K562 (cell line): ENCODE data around the gene RBPJ. TPM values are rescaled to one million over a fixed set of nuclear protein-coding genes. Genes with fewer than 3 reads are reported as not detected.

Experiments used
- ATAC-seq: fragments of 200-7000 bp; cut with Tn5 transposase; 3 replicates; pipeline ENCODE4 v1.9.1; 2020; ENCODE audit warnings: moderate library complexity
- BruUV-seq: library from RNA; stranded (reverse); fragments of 400-500 nt; replicated peaks from 2 replicates; lab custom pipeline; 2021; lab: Mats Ljungman, UMichigan
- CTCF ChIA-PET: fragments of 300-600 bp; formaldehyde crosslinking; extraction: SDS; loops from one replicate; lab custom pipeline; 2021; ENCODE audit warnings: low intra/inter-chr PET ratio; lab: Yijun Ruan, JAX
- POLR2A ChIA-PET: fragments of 300-600, 350-650 bp; sonication (Branson Sonifier 250); formaldehyde crosslinking; extraction: SDS; loops from one replicate; lab custom pipeline; 2021; ENCODE audit warnings: antibody characterized with exemption, inconsistent platforms; lab: Yijun Ruan, JAX
- DNase-seq, 4 experiments: peaks; one replicate each; pipeline versions ENCODE4 v3.0.0 to v3.0.0-alpha.2; 2011 to 2018; ENCODE audit warnings: low spot score in 3 of 4, mixed read lengths in 3 of 4; ENCODE audit errors: extremely low read depth in 1 of 4
- FAIRE-seq: peaks from 2 replicates; lab custom pipeline; 2011; peaks lifted over from hg19 to GRCh38; lab: Jason Lieb, UNC
- H2AFZ ChIP-seq: 2 replicates; pipeline ENCODE4 v1.6.0; 2011; ENCODE audit warnings: low read depth, low read length, control low read depth, inconsistent platforms
- H3K27ac ChIP-seq: fragments of 200-600 bp; 3 replicates; pipeline ENCODE4 v1.8.0; 2011; ENCODE audit warnings: low read depth, mild to moderate bottlenecking, control low read depth, inconsistent platforms, low read length, moderate library complexity, mixed read lengths; ENCODE audit errors: extremely low read depth
- H3K27me3 ChIP-seq, 2 experiments: fragments of 300-600 bp in 1 of 2; 2 replicates in 1 of 2; 3 replicates in 1 of 2; pipeline versions ENCODE4 v1.6.0 to v1.8.0; 2011; ENCODE audit warnings: inconsistent platforms in 2 of 2, low read length in 2 of 2, mild to moderate bottlenecking in 1 of 2, mixed read lengths in 1 of 2, moderate library complexity in 1 of 2; ENCODE audit not compliant: control insufficient read depth in 2 of 2, insufficient read depth in 2 of 2
- H3K36me3 ChIP-seq: fragments of 300-600 bp; 3 replicates; pipeline ENCODE4 v1.8.0; 2011; ENCODE audit warnings: mild to moderate bottlenecking, low read length, inconsistent platforms; ENCODE audit not compliant: control insufficient read depth, insufficient read depth
- H3K4me1 ChIP-seq, 2 experiments: fragments of 200-600 bp in 1 of 2; replicated peaks in 1 of 2; 2 replicates in 1 of 2; 3 replicates in 1 of 2; pipeline versions ENCODE4 v1.5.1 to v1.8.0; 2011; ENCODE audit warnings: inconsistent platforms in 2 of 2, low read length in 2 of 2, mild to moderate bottlenecking in 1 of 2, mixed read lengths in 1 of 2, moderate library complexity in 1 of 2; ENCODE audit not compliant: control insufficient read depth in 2 of 2, insufficient read depth in 2 of 2
- H3K4me2 ChIP-seq: 2 replicates; pipeline ENCODE4 v1.6.1; 2011; ENCODE audit warnings: low read length, control low read depth, inconsistent platforms, mixed read lengths; ENCODE audit not compliant: insufficient read depth
- H3K4me3 ChIP-seq: fragments of 200-600 bp; sonication (generic), shearing (Covaris generic); 2 replicates; pipeline ENCODE4 v1.5.1; 2016; ENCODE audit warnings: control low read depth, inconsistent platforms
- H3K79me2 ChIP-seq: fragments of 200-600 bp; 3 replicates; pipeline ENCODE4 v1.8.0; 2011; ENCODE audit warnings: low read length, inconsistent platforms; ENCODE audit not compliant: control insufficient read depth, insufficient read depth
- H3K9ac ChIP-seq, 2 experiments: 2 replicates each; pipeline versions ENCODE4 v1.6.0 to v1.6.1; 2011; ENCODE audit warnings: low read depth in 2 of 2, low read length in 2 of 2, control low read depth in 1 of 2, inconsistent platforms in 1 of 2, mild to moderate bottlenecking in 1 of 2, mixed read lengths in 1 of 2; ENCODE audit not compliant: insufficient read depth in 1 of 2
- H3K9me1 ChIP-seq: one replicate; pipeline ENCODE4 v1.6.0; 2011; ENCODE audit warnings: inconsistent platforms, mild to moderate bottlenecking, low read length, moderate library complexity; ENCODE audit not compliant: control insufficient read depth, insufficient read depth
- H3K9me3 ChIP-seq: replicated peaks from 2 replicates; pipeline ENCODE4 v1.5.1; 2011; ENCODE audit warnings: low read depth, low read length, inconsistent platforms; ENCODE audit not compliant: control insufficient read depth, insufficient read depth
- H4K20me1 ChIP-seq: replicated peaks from 2 replicates; pipeline ENCODE4 v1.6.1; 2011; ENCODE audit warnings: low read length, inconsistent platforms, mixed read lengths; ENCODE audit not compliant: control insufficient read depth, insufficient read depth
- CEBPZ ChIP-seq: fragments of 150-350 bp; IDR thresholded peaks from 2 replicates; pipeline ENCODE4 v1.6.1; 2014; ENCODE audit warnings: low read depth, mild to moderate bottlenecking, low read length, borderline replicate concordance
- EGR1 ChIP-seq: fragments of 450-650 bp; conservative IDR thresholded peaks from 2 replicates; pipeline ENCODE4 v1.6.1; 2017; ENCODE audit warnings: mild to moderate bottlenecking
- GTF2E2 ChIP-seq: fragments of 200-800 bp; sonication (Bioruptor generic); IDR thresholded peaks from 2 replicates; pipeline ENCODE4 v1.6.1; 2016; ENCODE audit warnings: missing genetic modification characterization, missing compliant biosample characterization
- KHSRP ChIP-seq: fragments of 450-650 bp; IDR thresholded peaks from 2 replicates; pipeline ENCODE4 v1.6.1; 2017
- MCM5 ChIP-seq: fragments of 450-650 bp; IDR thresholded peaks from 2 replicates; pipeline ENCODE4 v1.6.1; 2016; ENCODE audit warnings: low read depth
- RHOXF2B ChIP-seq: fragments of 250-450 bp; sonication (Bioruptor Pico); conservative IDR thresholded peaks from 2 replicates; pipeline ENCODE4 v1.5.1; 2021
- WGBS: fragments of 100-300 bp; shearing (Covaris generic); methylation state at CpG from one replicate; pipeline ENCODE4 v1.1.6; 2016; ENCODE audit warnings: low coverage, mixed read lengths; ENCODE audit not compliant: insufficient coverage; ENCODE audit errors: missing lambda C conversion rate; 5-methylcytosine and 5-hydroxymethylcytosine counted together
- in situ Hi-C: fragments of 300-500 bp; cut with MboI; formaldehyde crosslinking; loops from 4 replicates; pipeline ENCODE4 v1.15.0; 2018; ENCODE audit warnings: inconsistent platforms, mixed read lengths
- intact Hi-C: fragments of 100-400 bp; cut with micrococcal nuclease; formaldehyde crosslinking; loops from 2 replicates; pipeline ENCODE4 v1.14.2; 2022
- polyA plus RNA-seq, 8 experiments: library from polyadenylated mRNA; depleted of rRNA in 4 of 8; stranded (reverse) in 5 of 8; unstranded in 3 of 8; fragments of >200 nt; fragmentation: Nextera tagmentation in 2 of 8; fragmentation: Illumina TruSeq in 1 of 8; extraction: Ambion mirVana in 2 of 8; extraction: Trizol in 1 of 8; gene quantifications; 2 replicates each; pipeline versions ENCODE4 v1.2.1 to v1.2.3, GENCODE V29; 2011 to 2014; ENCODE audit warnings: inconsistent platforms in 1 of 8, missing spikeins in 1 of 8
- total RNA-seq, 7 experiments: library from RNA; depleted of rRNA in 6 of 7; stranded (reverse); fragments of >200 nt in 6 of 7; fragmentation: Illumina TruSeq in 2 of 7; extraction: Trizol in 2 of 7; gene quantifications; 2 replicates each; pipeline versions ENCODE4 v1.2.1 to v1.2.3, GENCODE V29; 2011 to 2021; ENCODE audit warnings: low replicate concordance in 1 of 7

The RBPJ gene
- total and polyA plus RNA-seq, 9 of the 15 experiments (the other 6 are each of a cell fraction or from before 2014, with no cell fraction given), result 17.2 to 49.4 (median 33.8) TPM

- Histone ChIP-seq H3K4me2 (no peak overlapping the region), H3K4me1 (no peaks in the 10 kb centered on the region), H3K27me3 (no peaks in the 10 kb centered on the region), H3K9me3 (no peaks in the 10 kb centered on the region), H4K20me1 (no peaks in the 10 kb centered on the region), H2AFZ (no peak overlapping the region), H3K79me2 (peaks cover 43% of the 10 kb centered on the region), H3K9me1 (no peaks in the 10 kb centered on the region), H3K9ac (no peak overlapping the region), H3K4me3 (no peak overlapping the region), H3K27ac (no peak overlapping the region), H3K36me3 (0 out of 3 replicates have a peak, but pooled peaks cover 3% of the 10 kb centered on the region)
- no TSS peak for BruUV-seq
- intact Hi-C loops, result no loop called here
- POLR2A ChIA-PET, result interaction anchor here (1.0 kb wide), 1 partner anchor 191 kb away, joined by 4 read pairs; no protein-coding TSS in a partner anchor
- CTCF ChIA-PET, result no interaction called here
- ATAC-seq (no peak), DNase-seq (no peak), FAIRE-seq (no peak)
- no peak for TF ChIP-seq MCM5
- no peak for TF ChIP-seq RHOXF2B (CRISPR knock-in tag)
- TF ChIP-seq EGR1, result no peak
- no peak for TF ChIP-seq KHSRP
- TF ChIP-seq GTF2E2 (tag), result no peak
- no peak for TF ChIP-seq CEBPZ
- in situ Hi-C loops, result no loop called here
- 54% methylated on average over 1 of the region's 1 CpG for WGBS
Measured at GRCh38 chr4:26365537-26366150, 44.8 kb downstream of the RBPJ start.
